Stimulated activated CD8-positive, alpha-beta memory T cell treated with anti-CD3 and anti-CD28 coated beads, Interleukin-7, amount 100 ng/mL, for 1 hour (primary cell): ENCODE results near the gene GAPDH.

ENCODE experiments used
- DNase-seq, 2 donors: peaks; one replicate each; pipeline ENCODE4 v3.0.0-alpha.2; 2020; ENCODE audit warnings: low read depth in 2 of 2

The GAPDH gene

DNA sequence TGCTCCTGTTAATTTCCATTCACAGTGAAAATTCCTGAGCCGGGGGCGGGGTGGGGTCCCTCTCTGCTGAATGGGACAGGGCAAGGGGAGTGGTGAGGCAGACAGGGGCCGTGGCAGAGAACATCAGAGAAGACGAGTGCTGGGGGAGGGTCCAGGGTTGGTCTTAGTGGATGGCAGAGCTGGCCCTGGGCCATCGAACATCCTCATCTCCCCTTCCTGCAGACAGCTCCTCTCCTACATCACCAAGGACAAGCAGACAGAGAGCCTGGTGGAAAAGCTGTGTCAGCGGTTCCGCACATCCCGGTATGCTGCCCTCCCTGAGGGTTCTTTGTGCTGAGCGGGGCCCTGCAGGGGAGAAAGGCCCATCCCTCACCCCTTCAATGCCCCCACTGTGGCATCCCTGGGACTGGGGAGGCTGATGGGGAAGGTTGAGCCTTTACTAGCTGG is 5.0 kb upstream of the GAPDH start:
- DNase-seq: no peak

DNA sequence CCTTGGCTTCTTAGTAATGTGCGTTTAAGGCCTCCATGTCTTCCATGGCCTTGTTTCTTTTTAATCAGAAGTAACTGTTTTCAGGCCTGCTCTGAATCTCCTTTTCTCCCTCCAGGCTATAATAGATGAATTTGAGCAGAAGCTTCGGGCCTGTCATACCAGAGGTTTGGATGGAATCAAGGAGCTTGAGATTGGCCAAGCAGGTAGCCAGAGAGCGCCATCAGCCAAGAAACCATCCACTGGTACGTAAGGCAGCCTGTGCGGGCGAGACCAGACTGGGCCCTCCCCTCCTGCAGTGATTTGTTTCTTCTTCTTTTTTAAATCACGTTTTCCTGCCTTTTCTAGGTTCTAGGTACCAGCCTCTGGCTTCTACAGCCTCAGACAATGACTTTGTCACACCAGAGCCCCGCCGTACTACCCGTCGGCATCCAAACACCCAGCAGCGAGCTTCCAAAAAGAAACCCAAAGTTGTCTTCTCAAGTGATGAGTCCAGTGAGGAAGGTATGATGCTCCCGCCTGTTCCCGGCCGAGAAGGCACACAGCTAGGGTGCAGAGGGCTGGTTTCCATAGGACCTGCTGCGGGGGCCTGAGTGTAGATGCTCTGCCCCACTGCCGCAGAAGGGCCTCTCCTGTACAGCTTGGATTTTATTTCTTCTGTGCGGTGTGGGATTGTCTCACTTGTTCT is 3.6 kb upstream of the GAPDH start:
- DNase-seq: no peak

DNA sequence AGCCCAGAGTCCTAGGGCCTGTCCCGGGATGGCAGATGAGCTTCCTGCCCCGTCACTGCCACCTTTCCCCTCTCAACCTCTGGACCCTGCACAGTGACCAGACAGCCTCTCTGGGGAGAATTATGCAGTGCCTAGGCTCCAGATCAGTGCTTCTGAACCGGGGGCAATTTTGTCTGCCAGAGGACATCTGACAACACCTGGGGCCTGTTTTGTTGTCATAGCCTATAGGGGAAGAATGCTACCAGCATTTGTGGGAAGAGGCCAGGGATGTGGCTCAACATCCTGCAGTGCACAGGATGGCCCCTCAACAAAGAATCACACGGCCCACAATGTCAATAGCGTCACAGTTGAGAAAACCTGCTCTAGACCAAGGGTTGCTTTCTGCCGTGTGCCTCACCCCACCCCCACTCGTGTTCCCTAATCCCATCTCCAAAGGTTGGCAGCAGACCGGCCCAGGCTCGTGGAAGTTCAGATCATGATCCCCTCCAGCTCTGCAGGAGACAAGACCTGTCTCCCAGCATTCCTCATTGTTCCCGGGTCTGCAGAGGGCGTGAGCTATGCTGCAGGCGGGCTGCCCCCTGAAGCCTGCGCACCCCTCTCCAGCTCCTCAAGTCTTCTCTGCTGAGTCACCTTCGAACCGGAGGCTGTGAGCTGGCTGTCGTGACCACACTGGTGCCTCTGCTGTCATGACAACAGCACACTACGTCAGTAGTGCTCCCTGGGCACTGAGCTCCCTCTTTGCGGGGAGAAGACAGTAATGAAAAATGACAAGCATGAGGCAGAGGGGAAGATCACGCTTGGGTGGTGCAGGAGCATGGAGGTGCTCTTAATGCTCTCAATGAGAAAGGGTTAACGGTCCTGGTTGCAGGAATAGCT is 2.0 kb upstream of the GAPDH start:
- DNase-seq: peak; percentile 56 to 66

GRCh38 chr12:6532927-6533652 is 1.2 kb upstream of the GAPDH start:
- DNase-seq: no peak

- no peak for DNase-seq
Observed at GRCh38 chr12:6533653-6533922, 729 bp upstream of the GAPDH start.

- DNase-seq: no peak
Observed at GRCh38 chr12:6534695-6534944, 303 bp downstream of the GAPDH start.

- DNase-seq: peak in 1 of 2 donors; percentile 44
Observed at GRCh38 chr12:6534945-6535696, 804 bp downstream of the GAPDH start.

GRCh38 chr12:6535697-6535946 is 1.3 kb downstream of the GAPDH start:
- no peak for DNase-seq

DNA sequence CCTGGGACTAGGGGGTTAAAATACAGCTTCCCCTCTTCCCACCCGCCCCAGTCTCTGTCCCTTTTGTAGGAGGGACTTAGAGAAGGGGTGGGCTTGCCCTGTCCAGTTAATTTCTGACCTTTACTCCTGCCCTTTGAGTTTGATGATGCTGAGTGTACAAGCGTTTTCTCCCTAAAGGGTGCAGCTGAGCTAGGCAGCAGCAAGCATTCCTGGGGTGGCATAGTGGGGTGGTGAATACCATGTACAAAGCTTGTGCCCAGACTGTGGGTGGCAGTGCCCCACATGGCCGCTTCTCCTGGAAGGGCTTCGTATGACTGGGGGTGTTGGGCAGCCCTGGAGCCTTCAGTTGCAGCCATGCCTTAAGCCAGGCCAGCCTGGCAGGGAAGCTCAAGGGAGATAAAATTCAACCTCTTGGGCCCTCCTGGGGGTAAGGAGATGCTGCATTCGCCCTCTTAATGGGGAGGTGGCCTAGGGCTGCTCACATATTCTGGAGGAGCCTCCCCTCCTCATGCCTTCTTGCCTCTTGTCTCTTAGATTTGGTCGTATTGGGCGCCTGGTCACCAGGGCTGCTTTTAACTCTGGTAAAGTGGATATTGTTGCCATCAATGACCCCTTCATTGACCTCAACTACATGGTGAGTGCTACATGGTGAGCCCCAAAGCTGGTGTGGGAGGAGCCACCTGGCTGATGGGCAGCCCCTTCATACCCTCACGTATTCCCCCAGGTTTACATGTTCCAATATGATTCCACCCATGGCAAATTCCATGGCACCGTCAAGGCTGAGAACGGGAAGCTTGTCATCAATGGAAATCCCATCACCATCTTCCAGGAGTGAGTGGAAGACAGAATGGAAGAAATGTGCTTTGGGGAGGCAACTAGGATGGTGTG is 1.9 kb downstream of the GAPDH start:
- DNase-seq: no peak

DNA sequence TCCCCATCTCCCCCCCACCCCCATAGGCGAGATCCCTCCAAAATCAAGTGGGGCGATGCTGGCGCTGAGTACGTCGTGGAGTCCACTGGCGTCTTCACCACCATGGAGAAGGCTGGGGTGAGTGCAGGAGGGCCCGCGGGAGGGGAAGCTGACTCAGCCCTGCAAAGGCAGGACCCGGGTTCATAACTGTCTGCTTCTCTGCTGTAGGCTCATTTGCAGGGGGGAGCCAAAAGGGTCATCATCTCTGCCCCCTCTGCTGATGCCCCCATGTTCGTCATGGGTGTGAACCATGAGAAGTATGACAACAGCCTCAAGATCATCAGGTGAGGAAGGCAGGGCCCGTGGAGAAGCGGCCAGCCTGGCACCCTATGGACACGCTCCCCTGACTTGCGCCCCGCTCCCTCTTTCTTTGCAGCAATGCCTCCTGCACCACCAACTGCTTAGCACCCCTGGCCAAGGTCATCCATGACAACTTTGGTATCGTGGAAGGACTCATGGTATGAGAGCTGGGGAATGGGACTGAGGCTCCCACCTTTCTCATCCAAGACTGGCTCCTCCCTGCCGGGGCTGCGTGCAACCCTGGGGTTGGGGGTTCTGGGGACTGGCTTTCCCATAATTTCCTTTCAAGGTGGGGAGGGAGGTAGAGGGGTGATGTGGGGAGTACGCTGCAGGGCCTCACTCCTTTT is 2.7 kb downstream of the GAPDH start:
- no peak for DNase-seq

DNA sequence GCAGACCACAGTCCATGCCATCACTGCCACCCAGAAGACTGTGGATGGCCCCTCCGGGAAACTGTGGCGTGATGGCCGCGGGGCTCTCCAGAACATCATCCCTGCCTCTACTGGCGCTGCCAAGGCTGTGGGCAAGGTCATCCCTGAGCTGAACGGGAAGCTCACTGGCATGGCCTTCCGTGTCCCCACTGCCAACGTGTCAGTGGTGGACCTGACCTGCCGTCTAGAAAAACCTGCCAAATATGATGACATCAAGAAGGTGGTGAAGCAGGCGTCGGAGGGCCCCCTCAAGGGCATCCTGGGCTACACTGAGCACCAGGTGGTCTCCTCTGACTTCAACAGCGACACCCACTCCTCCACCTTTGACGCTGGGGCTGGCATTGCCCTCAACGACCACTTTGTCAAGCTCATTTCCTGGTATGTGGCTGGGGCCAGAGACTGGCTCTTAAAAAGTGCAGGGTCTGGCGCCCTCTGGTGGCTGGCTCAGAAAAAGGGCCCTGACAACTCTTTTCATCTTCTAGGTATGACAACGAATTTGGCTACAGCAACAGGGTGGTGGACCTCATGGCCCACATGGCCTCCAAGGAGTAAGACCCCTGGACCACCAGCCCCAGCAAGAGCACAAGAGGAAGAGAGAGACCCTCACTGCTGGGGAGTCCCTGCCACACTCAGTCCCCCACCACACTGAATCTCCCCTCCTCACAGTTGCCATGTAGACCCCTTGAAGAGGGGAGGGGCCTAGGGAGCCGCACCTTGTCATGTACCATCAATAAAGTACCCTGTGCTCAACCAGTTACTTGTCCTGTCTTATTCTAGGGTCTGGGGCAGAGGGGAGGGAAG is 3.5 kb downstream of the GAPDH start:
- DNase-seq: peak; percentile 69 to 77

DNA sequence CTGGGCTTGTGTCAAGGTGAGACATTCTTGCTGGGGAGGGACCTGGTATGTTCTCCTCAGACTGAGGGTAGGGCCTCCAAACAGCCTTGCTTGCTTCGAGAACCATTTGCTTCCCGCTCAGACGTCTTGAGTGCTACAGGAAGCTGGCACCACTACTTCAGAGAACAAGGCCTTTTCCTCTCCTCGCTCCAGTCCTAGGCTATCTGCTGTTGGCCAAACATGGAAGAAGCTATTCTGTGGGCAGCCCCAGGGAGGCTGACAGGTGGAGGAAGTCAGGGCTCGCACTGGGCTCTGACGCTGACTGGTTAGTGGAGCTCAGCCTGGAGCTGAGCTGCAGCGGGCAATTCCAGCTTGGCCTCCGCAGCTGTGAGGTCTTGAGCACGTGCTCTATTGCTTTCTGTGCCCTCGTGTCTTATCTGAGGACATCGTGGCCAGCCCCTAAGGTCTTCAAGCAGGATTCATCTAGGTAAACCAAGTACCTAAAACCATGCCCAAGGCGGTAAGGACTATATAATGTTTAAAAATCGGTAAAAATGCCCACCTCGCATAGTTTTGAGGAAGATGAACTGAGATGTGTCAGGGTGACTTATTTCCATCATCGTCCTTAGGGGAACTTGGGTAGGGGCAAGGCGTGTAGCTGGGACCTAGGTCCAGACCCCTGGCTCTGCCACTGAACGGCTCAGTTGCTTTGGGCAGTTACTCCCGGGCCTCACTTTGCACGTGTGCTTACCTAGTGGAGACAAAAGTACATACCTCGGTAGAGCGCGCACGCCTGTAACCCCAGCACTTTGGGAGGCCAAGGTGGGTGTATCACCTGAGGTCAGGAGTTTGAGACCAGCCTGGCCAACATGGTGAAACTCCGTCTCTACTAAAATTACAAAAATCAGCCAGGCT is 4.3 kb downstream of the GAPDH start:
- no peak for DNase-seq

DNA sequence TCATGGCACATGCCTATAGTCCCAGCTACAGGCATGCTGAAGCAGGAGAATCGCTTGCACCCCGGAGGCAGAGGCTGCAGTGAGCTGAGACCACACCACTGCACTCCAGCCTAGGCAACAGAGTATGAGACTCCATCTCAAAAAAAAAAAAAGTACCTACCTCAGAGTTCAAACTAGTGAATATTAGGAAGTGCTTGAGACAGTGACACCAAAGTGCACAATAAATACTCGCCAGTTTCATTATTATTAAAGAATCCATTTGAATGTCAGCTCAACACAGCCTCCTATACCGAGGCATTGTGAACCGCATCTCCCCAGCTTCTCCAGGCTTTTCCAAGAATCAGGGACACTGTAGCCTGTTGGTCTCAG is 5.0 kb downstream of the GAPDH start:
- DNase-seq: no peak

DNA sequence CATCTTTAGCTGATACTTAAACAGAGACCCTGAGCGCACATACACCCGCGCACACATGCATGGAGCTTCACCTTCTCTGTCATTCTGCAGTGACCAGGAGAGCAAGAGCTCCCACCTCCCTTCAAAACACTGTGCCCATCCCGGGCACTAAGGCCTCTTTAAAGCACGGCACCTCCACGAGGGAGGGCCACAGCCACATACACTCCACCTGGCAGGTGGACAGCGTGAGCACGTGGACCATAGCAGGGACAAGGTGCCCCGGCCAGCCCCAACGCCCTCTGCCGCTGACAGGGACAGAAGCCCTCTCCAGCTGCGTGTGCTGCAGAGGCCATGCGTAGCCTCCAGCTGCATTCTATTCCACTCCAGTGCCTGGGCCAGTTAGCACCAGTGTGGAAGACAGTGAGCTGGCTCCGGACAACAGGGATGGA is 5.4 kb downstream of the GAPDH start:
- no peak for DNase-seq

DNA sequence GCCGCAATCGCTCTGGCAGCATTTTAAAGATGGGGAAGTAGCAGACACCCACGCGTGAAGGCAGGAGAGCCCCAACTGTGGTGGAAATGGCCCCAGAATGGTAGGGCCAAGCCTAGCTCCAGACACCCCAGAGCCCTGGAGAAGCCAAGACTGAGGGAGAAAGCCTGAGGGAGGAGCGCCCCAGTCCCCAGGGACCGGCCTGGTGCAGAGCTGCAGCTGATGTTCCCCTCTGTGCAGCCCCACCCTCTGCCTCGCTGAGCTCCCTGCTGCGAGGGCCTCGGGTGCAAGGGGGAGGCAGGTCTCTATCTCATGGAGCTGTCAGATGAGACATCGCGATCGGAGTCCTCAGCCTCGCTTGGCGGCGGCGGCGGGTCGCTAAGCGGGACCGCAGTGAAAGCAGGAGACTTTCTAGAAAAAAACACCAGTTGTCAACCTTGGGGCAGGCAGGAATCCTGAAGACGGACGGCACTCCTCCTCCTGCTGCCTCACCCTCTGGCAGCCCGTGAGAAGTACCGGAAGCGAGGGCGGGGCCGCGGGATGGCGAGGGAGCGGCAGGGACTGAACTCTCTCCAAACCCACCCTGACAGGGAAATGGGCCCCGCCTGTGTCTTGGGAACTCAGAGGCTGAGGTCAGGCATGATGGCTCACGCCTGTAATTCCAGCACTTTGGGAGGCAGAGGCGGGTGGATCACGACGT is 6.0 kb downstream of the GAPDH start:
- DNase-seq: no peak

DNA sequence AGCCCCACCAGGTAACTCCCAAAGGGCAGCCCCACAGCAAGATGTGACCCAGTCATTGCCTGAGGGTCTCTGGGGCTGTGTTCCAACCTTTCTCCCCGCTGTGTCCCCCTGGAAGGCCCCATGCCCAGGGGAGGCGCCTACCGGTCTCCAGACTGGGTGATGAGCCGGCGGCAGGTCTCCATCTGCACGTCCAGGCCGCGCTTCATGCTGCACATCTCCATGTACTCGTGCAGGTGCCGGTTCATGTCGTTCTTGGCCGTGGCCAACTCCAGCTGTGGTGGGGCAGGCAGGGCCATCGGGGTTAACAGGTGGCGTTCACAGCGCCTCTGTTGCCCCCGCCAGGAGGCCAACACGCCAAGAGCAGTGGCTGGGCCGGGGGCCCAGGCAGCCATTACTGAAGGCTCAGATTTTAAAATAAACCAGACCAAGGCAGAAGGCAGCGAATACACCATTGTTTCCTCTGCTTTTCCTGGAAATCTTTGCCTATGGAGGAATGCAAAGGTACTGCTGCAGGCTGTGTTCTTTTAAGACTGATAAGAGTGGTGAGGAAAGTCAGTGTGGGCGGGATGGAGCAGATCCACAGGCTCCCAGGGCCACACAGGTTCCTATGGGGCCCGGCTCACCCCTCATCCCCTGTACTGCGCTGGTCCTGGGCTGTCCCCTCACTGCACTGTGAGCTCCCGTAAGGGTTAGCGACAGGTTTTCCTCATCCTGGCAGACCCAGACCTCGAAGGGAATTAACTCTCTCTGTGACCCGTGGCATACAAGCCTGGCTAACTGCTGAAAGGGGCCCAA is 7.3 kb downstream of the GAPDH start:
- no peak for DNase-seq

GRCh38 chr12:6542209-6543009 is 8.1 kb downstream of the GAPDH start:
- DNase-seq: no peak
